Gastrocnemius medialis (tissue), 4 donors: Measurements from ENCODE around the gene TTC3. TPM values are rescaled to one million over a fixed set of nuclear protein-coding genes. Genes with fewer than 3 reads are reported as not detected.

ENCODE experiments used
- ATAC-seq, 2 donors: fragments of 150-250 bp; one replicate each; pipeline ENCODE4 v1.9.1; 2016
- DNase-seq, 2 donors: peaks; one replicate each; pipeline ENCODE4 v3.0.0-alpha.2; 2019
- H3K27ac ChIP-seq, 4 donors: fragments of 200-600 bp; sonication (generic); 1 replicate in 1 of 4; 2 replicates in 3 of 4; pipeline ENCODE4 v1.5.1; 2016 to 2018; ENCODE audit warnings: mild to moderate bottlenecking in 2 of 4, moderate library complexity in 1 of 4
- H3K27me3 ChIP-seq, 3 donors: fragments of 200-600 bp; sonication (generic) in 2 of 3; 1 replicate in 1 of 3; 2 replicates in 2 of 3; pipeline versions ENCODE4 v1.5.1 to v1.6.0; 2016 to 2019; ENCODE audit warnings: mild to moderate bottlenecking in 1 of 3, moderate library complexity in 1 of 3
- H3K36me3 ChIP-seq, 2 donors: fragments of 200-600 bp; sonication (generic) in 1 of 2; one replicate each; pipeline ENCODE4 v1.5.1; 2017 to 2018
- H3K4me1 ChIP-seq, 2 donors: fragments of 200-600 bp; sonication (generic) in 1 of 2; one replicate each; pipeline ENCODE4 v1.5.1; 2016 to 2017; ENCODE audit warnings: mild to moderate bottlenecking in 2 of 2
- H3K4me3 ChIP-seq, 4 donors: fragments of 200-600 bp; sonication (generic) in 3 of 4; 1 replicate in 1 of 4; 2 replicates in 3 of 4; pipeline ENCODE4 v1.5.1; 2016 to 2019; ENCODE audit warnings: mild to moderate bottlenecking in 2 of 4
- H3K9me3 ChIP-seq, 3 donors: fragments of 200-600 bp; sonication (generic) in 2 of 3; 1 replicate in 1 of 3; 2 replicates in 2 of 3; pipeline ENCODE4 v1.5.1; 2016 to 2019
- CTCF ChIP-seq, 5 experiments: fragments of 450-650 bp in 3 of 5; fragments of 200-600 bp in 2 of 5; sonication (generic) in 2 of 5; IDR thresholded peaks in 4 of 5; conservative IDR thresholded peaks in 1 of 5; 1 replicate in 4 of 5; 2 replicates in 1 of 5; pipeline ENCODE4 v1.5.1; 2016 to 2019; ENCODE audit warnings: antibody characterized with exemption in 5 of 5, mild to moderate bottlenecking in 3 of 5, moderate library complexity in 3 of 5
- POLR2A ChIP-seq, 2 donors: fragments of 450-650 bp; IDR thresholded peaks; one replicate each; pipeline ENCODE4 v1.6.1; 2017; ENCODE audit warnings: antibody characterized with exemption in 2 of 2, mild to moderate bottlenecking in 2 of 2, moderate library complexity in 2 of 2
- in situ Hi-C, 4 donors: fragments of 200-750 bp; cut with MboI; loops; one replicate each; pipeline versions ENCODE4 v1.15.0 to v1.8.0; 2017; ENCODE audit warnings: low sequenced_read_pairs in 4 of 4
- intact Hi-C: fragments of 100-400 bp; cut with DNase I; formaldehyde crosslinking; loops from one replicate; pipeline ENCODE4 v1.15.1; 2023; ENCODE audit warnings: low total_unique reads
- total RNA-seq, 4 donors: library from RNA; depleted of rRNA; stranded (reverse); fragments of >200 nt; gene quantifications; one replicate each; pipeline versions ENCODE4 v1.1.0 to v1.2.3, GENCODE V29; 2016

Gene TTC3
- total RNA-seq, 4 donors from 2014 or later, result 39.5 to 71.6 (median 44.1) TPM

GRCh38 chr21:37073417-37074196 lies 553 bp downstream of the TTC3 start:
- peak overlapping the region; percentile 82 to 94 (median 87) for H3K4me3 ChIP-seq
- no peak for TF ChIP-seq POLR2A (IDR thresholded peaks at IDR 0.05)
- TF ChIP-seq CTCF (IDR thresholded peaks at IDR 0.05 in 4 of 5, conservative IDR thresholded peaks at IDR 0.05 in 1 of 5), result peak in 1 of 5 experiments; percentile 13
- H3K27ac ChIP-seq, result peak overlapping the region; percentile 97 to 99 (median 98)
- peaks cover 17 to 18% of the 10 kb centered on the region in 2 donors for H3K4me1 ChIP-seq
- H3K27me3 ChIP-seq, result no peaks in the 10 kb centered on the region
- peaks cover 0 to 16% of the 10 kb centered on the region in 2 donors for H3K36me3 ChIP-seq
- intact Hi-C loops, result no loop called here
- no peaks in the 10 kb centered on the region for H3K9me3 ChIP-seq
- ATAC-seq, result peak; percentile 54 to 63
- peak; percentile 32 to 65 for DNase-seq
- in situ Hi-C loops, result no loop called here

- peak overlapping the region; percentile 97 to 99 (median 98) for H3K27ac ChIP-seq
- TF ChIP-seq CTCF (IDR thresholded peaks at IDR 0.05 in 4 of 5, conservative IDR thresholded peaks at IDR 0.05 in 1 of 5) (no peak), POLR2A (IDR thresholded peaks at IDR 0.05) (no peak)
- ATAC-seq, result peak; percentile 3 to 15
- H3K4me1 ChIP-seq, result peaks cover 17 to 22% of the 10 kb centered on the region in 2 donors
- intact Hi-C loops, result no loop called here
- peak overlapping the region; percentile 82 to 94 (median 87) for H3K4me3 ChIP-seq
- H3K9me3 ChIP-seq, result no peaks in the 10 kb centered on the region
- no peaks in the 10 kb centered on the region for H3K27me3 ChIP-seq
- in situ Hi-C loops, result no loop called here
- no peak for DNase-seq
- peaks cover 0 to 10% of the 10 kb centered on the region in 2 donors for H3K36me3 ChIP-seq
Observed at GRCh38 chr21:37074197-37074510, 1.1 kb downstream of the TTC3 start.

- H3K4me1 ChIP-seq, result peaks cover 17 to 22% of the 10 kb centered on the region in 2 donors
- peak overlapping the region; percentile 97 to 99 (median 98) for H3K27ac ChIP-seq
- DNase-seq, result no peak
- H3K27me3 ChIP-seq, result no peaks in the 10 kb centered on the region
- no peak for ATAC-seq
- H3K9me3 ChIP-seq, result no peaks in the 10 kb centered on the region
- H3K36me3 ChIP-seq, result peaks cover 0 to 6% of the 10 kb centered on the region in 2 donors
- peak overlapping the region; percentile 82 to 94 (median 87) for H3K4me3 ChIP-seq
- intact Hi-C loops, result no loop called here
- in situ Hi-C loops, result no loop called here
- no peak for TF ChIP-seq POLR2A (IDR thresholded peaks at IDR 0.05)
Observed at GRCh38 chr21:37074546-37074945, 1.5 kb downstream of the TTC3 start.

- in situ Hi-C loops, result no loop called here
Observed at GRCh38 chr21:37075214-37075770, 2.2 kb downstream of the TTC3 start.

More at GRCh38 chr21:37075214-37075770, 2.2 kb downstream of the TTC3 start:
- TF ChIP-seq CTCF (IDR thresholded peaks at IDR 0.05 in 4 of 5, conservative IDR thresholded peaks at IDR 0.05 in 1 of 5) (no peak), POLR2A (IDR thresholded peaks at IDR 0.05) (no peak)
- H3K27me3 ChIP-seq, result no peaks in the 10 kb centered on the region
- H3K9me3 ChIP-seq, result no peaks in the 10 kb centered on the region
- H3K4me1 ChIP-seq, result peaks cover 17 to 29% of the 10 kb centered on the region in 2 donors
- DNase-seq, result no peak
- ATAC-seq, result no peak
- no peak overlapping the region for H3K4me3 ChIP-seq
- intact Hi-C loops, result no loop called here
- no peaks in the 10 kb centered on the region for H3K36me3 ChIP-seq
- H3K27ac ChIP-seq, result peak overlapping the region in 2 of 4 donors; percentile 7 to 14
